HG02759 (cell line): ENCODE measurements around the gene POU6F2.

Experiments used
- ATAC-seq: cut with Tn5 transposase; IDR thresholded peaks from one replicate; pipeline ENCODE4 v1.9.1; 2021; ENCODE audit warnings: mild to moderate bottlenecking, moderate library complexity; ENCODE audit not compliant: unreplicated experiment

Gene POU6F2

GRCh38 chr7:39105720-39106119 lies 128.0 kb downstream of the POU6F2 start:
- ATAC-seq: no peak

GRCh38 chr7:39125846-39126245 lies 148.1 kb downstream of the POU6F2 start:
- no peak for ATAC-seq

- no peak for ATAC-seq
These were observed 149.3 kb downstream of the POU6F2 start for GRCh38 chr7:39127058-39127457.

- no peak for ATAC-seq
These were observed 150.7 kb downstream of the POU6F2 start for GRCh38 chr7:39128287-39128843.

- no peak for ATAC-seq
These were observed 152.6 kb downstream of the POU6F2 start for GRCh38 chr7:39130274-39130673.

GRCh38 chr7:39130857-39131526 lies 153.3 kb downstream of the POU6F2 start:
- ATAC-seq: no peak

GRCh38 chr7:39132306-39132705 lies 154.6 kb downstream of the POU6F2 start:
- no peak for ATAC-seq

GRCh38 chr7:39133088-39133487 lies 155.4 kb downstream of the POU6F2 start:
- no peak for ATAC-seq

GRCh38 chr7:39137480-39137879 lies 159.8 kb downstream of the POU6F2 start:
- no peak for ATAC-seq

GRCh38 chr7:39142750-39143149 lies 165.0 kb downstream of the POU6F2 start:
- no peak for ATAC-seq

GRCh38 chr7:39144420-39144819 lies 166.7 kb downstream of the POU6F2 start:
- no peak for ATAC-seq

- no peak for ATAC-seq
These were observed 167.6 kb downstream of the POU6F2 start for GRCh38 chr7:39145283-39145682.

GRCh38 chr7:39145935-39146334 lies 168.2 kb downstream of the POU6F2 start:
- no peak for ATAC-seq

GRCh38 chr7:39152701-39153100 lies 175.0 kb downstream of the POU6F2 start:
- no peak for ATAC-seq

- ATAC-seq: no peak
These were observed 175.4 kb downstream of the POU6F2 start for GRCh38 chr7:39153113-39153512.

GRCh38 chr7:39153647-39154046 lies 175.9 kb downstream of the POU6F2 start:
- no peak for ATAC-seq

- ATAC-seq: no peak
These were observed 177.1 kb downstream of the POU6F2 start for GRCh38 chr7:39154815-39155214.

GRCh38 chr7:39158367-39158766 lies 180.7 kb downstream of the POU6F2 start:
- ATAC-seq: no peak

- ATAC-seq: no peak
These were observed 184.2 kb downstream of the POU6F2 start for GRCh38 chr7:39161903-39162302.

- no peak for ATAC-seq
These were observed 187.2 kb downstream of the POU6F2 start for GRCh38 chr7:39164887-39165286.

- no peak for ATAC-seq
These were observed 190.8 kb downstream of the POU6F2 start for GRCh38 chr7:39168403-39169098.

GRCh38 chr7:39172137-39172536 lies 194.4 kb downstream of the POU6F2 start:
- ATAC-seq: no peak
